ENCODE measurements around the gene COLQ.

The COLQ gene

DNA sequence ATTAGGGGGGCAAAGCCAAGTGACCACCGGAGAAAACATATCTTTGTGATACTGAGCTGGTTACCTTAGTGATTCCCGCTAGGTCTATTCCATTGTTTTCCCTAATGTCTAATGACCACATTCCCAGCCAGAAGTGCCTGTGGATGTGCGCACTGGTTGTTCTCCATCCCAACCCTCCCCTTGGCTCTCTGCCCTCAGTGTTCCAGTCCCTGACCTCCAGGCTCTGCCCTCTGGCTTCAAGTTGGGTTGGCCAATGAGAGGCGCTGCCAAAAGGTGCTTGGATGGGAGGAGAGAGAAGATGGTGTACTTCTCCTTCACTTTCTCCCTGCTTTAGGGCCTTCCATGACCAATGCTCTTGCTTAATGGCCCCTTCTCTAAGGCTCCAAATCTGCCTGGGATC, 2.4 kb downstream of the COLQ start:
- DNase-seq, result no peak

DNA sequence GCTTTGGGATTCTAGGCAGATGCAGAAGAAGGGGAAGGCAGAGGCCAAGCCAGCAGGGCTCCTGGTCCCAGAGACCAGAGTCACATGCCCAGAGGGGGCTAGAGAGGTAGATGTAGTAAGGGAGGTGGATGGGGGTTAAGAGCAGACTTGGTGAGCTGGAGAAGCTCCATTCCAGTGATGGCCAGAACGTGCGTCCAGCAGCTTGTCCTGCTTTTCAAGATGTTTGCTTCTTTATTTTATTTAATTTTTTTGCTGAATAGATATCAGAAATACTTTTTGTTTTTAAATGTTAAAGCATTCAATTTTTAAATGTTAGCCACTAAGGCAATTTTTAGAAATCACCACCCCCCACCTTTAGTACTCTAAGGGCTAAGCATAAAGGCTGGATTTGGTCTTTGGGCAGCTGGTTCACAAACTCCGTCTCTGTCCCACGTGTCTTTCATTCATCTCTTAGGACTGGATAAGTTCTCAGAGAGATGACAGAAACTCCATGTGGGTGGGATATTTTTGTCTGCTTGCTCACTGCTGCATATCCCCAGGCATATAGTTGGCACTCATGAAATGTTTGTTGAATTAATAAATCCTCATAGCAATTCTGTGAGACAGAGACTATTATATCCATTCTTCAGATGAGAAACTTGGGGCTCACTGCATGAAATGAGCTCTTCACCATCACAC, 6.7 kb downstream of the COLQ start:
- no peak for DNase-seq

DNA sequence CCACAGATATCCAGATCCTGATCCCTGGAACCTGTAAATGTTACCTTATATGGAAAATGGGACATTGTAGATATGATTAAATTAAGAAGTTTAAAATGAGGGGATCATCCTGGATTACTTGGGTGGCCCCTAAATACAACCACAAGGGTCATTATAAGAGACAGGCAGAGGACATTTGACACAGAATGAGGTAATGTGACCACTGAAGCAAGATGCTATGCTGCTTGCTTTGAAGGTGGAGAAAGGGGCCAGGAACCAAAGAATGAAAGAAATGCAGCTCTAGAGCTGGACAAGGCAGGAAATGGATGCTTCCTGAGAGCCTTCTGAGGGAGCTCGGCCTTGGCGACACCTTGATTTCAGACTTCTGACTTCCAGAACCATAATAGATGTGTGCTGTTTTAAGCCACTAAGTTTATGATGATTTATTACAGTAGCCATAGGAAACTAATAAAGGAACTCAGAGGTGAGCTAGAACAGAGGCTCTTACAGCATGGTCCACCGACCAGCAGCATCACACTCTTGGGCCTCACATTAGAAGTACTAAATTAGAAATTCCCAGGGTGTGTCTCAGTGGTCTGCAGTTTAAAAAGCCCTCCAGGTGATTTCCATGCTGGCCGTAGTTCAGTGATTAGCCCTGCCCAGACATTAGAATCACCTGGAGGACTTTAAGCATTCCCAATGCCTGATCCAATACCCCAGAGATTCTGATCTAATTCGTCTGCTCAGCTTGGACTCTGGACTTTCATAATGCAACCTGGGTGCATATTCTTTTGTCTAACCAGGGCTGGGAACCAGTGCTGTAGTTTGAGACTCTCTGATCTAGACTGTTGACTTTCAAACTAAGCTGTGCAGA, 7.5 kb downstream of the COLQ start:
- DNase-seq, result no peak

DNA sequence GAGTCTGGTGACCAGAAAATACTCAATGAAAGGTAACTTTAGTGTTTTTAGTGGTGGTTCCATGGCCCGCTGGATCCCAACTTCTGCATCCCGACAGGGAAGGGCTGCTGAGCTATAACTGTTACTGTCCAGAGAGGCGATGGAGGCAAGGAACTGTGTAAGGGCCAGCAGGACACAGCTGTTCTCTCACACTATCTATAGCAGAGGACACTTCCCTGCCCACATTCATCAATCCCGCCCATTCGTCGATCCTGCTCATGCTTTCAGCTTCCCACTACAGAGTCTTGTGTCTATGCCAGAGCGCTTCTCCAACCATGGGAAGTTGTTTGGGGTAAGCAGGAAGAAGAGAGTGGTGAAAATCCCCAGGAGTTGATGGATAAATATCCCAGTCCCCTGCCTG, 8.4 kb downstream of the COLQ start:
- DNase-seq, result no peak

DNA sequence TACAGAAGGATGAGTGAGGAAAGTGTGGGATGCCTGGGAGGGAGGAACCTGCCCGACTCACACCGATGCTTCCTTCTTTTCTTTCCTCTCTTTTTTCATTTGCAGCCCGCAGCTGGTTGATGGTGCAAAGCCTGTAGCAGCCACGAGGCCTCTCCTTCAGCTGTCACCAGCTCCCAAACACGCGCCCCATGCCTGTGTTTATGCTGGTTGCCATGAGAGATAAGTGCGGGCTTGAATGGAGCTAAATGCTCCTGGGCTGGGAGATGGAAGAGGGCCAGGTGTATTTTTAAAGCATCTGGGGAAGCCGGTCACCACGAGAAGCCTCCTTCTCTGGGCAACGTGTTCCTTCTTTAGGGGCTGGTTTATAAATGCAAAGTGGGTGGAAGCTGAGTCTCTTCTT, 9.3 kb downstream of the COLQ start:
- DNase-seq, result peak in 1 of 2 experiments; percentile 29

DNA sequence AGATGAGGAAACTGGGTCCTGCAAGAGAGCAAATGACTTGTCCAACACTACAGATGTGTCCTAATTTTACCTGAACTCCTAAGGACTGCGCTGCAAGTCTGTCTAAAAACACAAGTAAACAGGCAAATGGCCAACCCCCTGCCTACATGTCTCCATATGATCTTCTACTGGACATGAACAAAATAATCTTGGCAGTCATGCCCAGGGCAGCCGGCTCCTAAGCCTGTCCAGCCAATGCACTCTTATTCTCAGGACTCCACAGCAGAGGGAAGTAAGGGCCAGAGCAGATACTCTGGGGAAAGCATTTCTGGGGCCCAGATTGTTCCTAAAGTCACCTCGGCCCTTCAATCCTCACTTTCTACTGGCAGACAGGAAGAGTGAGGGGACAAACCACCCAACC, 10.3 kb downstream of the COLQ start:
- DNase-seq, result no peak

DNA sequence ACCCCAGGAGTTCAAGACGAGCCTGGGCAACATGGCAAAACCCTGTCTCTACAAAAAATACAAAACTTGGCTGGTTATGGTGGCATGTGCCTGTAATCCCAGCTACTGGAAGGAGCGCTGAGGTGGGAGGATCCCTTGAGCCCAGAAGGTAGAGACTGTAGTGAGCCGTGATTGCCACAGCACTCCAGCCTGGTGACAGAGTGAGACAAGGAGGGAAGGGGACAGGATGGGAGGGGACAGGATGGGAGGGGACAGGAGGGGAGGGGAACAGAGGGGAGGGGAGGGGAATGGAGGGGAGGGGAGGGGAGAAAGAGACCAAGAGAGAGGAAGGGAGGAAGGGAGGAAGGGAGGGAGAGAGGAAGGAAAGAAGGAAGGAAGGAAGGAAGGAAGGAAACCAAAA, 11.0 kb downstream of the COLQ start:
- no peak for DNase-seq

DNA sequence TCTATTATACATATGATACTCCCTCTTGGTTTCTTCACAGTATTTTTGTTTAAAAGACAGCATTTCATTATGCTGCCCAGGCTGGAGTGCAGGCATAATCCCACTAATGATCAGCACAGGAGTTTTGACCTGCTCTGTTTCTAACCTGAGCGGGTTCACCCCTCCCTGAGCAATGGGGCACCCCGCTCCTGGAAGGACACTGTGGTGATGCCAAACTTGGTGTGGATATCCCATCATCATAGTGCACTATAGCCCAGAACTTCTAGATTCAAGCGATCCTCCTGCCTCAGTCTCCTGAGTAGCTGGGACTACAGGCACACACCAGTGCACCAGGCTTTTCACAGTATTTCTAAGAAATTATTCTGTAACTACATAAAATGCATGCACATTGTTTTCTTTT, 14.9 kb downstream of the COLQ start:
- no peak for DNase-seq

DNA sequence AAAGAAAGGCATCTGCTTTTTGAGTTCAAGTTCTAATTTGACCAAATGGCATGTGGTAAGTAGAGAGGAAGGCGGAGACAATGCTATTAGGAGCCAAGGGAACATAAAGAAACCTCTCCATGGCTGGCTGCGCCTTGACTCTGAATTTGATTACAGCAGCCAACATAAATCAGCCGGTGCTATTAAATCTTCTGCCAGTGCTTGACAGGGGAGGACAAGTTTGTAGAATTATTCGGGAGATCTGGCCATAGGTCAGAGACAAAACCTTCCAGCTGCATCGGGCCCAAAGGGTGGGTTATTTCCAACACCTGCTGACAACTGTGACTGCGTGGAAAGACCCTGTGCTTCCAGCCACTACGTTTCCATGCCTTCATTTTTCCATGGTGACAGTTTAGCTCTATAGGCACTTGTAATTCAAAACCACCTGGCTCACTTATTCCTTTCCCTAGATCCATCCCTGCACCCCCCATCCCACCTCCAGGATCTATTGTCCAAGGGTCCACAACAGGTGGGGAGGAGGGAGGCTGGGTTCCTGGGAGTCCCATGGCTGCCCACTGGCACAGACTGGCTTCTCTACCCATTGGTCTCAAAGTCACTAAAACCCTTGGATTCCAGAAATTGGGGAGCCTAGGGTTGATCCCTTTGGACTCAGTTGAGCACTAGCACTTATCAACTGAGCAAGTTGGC, 15.9 kb downstream of the COLQ start:
- DNase-seq, result no peak

DNA sequence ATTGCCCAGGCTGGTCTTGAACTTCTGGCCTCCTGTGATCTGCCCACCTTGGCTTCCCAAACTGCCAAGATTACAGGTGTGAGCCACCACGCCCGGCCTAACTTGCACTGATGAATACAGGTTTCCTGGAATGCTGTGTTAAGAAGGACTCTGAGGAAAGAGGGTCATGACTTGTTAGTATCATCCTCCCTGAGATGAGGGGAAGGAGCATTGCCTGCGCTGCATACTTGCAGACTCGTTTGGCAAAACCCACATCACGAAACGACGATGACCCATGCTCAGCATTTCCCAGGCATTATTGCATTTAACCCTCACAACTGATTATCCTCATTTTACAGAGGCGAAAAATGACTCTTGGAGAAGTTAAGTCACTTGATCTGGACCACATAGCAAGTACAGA, 18.9 kb downstream of the COLQ start:
- no peak for DNase-seq

DNA sequence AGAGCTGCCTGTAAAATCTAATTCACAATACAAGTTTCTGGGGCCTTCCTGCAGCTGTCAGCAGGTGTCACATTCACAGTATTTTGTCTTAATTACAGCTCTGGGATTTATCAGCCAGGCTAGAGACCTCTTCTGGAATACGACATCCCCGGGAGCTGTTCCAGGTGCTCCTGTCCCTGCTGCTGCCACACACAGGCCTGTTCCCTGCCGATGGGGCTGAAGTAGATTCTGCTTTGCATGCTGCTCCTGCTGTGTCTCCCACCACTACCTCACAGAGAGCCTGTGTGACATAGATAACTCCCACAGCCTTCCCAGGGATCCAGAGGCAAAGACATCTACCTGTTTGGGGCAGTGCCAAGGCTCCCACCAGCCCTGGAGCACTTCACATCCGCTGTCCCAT, 20.4 kb downstream of the COLQ start:
- no peak for DNase-seq

DNA sequence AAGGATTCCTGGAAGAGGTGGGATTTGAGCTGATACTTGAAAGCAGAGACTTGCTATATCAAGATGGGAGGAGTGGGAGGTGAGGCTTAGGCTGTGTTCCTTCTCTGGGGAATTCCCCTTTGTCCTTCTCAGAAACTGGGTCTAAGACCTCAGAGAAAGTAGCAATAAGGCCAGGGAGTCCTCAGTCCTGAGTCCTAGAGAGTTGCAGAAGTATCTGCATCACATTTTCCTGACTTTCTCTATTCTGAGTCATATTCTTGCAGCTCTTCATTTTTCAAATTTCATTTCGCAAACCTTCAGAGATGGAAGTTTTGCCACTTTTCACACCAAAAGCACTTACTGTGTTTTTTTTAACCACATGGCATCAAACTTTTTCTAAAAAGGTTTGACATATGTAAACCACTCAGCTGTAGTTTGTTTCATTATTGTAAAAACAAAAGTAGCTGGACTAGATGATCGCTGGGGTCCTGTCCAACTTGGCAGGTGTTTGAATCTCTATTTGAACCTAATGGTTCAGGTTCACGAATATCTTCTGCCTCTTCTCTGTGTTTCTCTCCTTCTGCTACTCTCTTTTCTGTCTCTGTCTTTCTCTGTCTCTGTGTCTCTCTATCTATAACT, 21.3 kb downstream of the COLQ start:
- no peak for DNase-seq

DNA sequence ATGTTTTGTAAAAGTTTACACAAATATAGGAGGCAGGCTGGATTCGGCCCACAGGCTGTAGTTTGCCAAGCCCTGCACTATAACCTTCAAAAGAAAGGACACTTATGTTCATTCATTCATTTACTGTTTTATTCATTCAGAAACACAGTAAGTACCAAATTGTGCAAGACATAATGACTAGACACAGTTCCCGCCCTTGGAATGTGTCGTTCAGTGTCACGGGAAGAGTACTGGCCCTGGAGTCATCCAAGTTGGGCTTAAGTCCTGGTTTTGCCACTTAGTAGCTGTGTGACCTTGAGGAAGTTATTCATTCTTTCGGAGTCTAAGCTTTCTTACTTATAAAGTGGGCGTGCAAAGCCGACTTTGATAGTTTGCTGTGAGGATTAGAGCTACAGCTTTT, 22.0 kb downstream of the COLQ start:
- DNase-seq, result no peak

DNA sequence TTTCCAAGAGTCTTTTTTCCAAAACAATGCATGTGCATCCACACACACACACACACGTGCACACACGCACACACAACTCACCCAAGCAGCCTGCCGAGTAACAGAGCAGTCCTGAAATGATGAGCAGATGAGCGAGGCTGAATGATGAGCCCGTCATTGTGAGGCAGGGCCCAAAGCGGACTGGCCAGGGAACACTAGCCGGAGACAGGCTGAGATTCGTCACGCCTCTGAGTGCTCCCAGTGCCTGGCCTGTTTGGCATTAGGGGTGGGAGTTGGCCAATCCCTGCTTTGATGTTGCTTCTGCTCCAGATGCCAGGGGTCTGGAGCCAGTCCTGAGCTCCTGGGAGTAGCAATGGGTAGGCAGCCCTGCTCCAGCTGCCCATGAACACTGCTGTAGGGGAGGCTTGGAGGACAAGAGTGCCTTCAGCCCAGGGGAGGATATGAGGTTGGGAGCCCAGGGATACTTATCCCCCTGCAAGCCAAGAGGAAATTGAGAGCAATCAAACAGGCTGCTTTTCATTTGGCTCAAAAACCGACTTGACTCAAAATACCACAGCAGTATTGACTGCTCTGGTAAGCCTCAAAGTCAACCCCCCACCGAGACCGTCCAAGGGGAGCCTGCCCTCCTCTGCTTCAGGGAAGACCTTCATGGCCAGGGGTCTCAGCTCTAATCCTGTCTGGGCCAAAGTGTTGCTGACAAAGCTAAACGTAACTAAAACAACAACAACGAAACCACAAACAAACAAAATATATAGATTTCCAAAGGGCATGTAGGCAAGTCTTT, 22.9 kb downstream of the COLQ start:
- no peak for DNase-seq

DNA sequence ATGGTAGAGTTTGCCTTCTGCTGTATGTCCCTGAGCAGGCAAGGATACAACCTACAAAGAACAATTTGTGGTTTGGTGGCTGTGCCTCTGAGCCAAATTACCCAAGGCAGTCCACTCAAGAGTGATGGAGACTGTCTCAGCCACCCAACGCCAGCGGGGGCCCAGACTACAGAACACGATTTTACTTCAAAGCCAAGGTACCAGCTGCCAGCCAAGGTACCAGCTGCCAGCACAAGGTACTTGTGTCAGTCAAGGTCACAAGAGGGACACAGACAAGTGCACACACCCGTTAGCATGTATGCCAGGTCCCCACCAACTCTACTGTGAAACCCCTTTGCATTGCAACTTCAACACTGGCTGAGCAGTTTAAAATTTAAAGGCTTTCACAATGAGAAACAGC, 23.5 kb downstream of the COLQ start:
- no peak for DNase-seq

DNA sequence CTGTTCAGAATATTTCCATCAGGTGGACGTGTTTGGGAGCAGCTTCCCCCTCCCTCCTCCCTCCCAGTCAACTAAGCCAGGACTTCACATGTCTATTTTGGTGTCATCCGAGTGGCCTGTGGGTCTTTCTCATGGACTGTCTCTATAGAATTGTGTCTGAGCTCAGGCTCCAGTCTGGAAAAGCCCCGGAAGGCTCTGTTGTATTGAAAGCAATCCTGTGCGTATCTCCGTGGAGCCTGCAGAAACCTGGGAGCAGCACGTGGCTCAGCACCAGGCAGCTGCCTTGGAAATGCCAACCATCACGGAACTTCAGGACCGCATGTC, 25.2 kb downstream of the COLQ start:
- no peak for DNase-seq

DNA sequence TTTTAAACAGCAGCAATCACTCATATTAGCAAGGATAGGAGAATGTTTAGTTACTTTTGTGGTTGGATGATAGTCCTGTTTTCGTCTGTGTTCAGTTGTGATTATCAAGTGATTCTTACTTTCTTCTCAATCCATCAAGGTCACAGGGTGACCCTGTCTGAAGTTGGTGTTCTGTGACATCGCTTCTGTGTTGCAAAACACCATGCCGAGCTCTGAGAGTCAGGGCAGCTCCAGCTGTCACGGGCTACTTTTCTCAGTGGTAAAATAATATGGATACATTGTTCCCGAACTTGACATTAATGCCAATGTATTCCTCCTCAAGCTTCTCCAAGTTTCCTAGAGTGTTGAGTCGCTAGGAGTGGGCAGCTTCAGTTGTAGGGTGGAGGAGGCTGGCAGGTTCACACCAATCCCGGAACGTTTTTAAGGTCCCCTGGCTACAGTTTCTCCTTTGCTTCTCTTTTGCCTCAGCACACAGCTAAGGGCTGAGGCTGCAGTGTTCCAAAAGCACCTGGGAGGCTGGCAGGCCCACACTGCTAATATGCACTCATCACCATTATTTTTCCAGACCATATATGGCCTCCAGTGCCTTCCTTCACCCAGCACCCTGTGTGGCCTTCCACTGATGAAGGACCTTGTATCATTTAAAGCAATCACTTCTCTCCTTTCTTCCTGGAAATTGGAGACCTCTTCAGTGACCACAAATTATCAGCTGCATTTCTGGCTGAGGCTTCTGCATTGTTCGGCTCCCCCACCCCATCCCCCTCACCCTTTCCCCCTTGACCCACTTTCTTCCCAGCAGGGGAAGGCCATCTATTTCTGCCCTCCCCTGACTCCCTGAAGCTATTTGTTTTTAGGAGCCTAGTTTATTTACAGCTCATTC, 25.8 kb downstream of the COLQ start:
- no peak for DNase-seq

DNA sequence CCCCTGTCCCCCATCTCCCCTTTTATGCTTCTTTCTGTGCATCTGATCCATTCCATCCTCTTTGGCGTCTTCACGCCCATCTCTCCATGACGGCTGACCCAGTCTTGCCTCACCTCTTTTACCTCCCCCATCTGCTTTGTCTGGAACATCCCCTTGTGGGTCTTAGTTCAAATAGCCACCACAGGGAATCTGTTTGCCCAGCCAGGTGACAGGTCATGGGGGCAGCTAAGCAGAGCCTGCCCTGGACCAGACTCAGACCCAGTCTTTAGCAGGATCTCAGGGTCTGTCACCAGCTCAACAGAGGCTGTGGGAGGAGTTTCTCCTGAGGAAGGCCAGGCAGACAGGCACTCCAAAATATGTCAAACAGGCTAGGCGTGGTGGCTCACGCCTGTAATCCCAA, 28.1 kb downstream of the COLQ start:
- DNase-seq, result no peak

DNA sequence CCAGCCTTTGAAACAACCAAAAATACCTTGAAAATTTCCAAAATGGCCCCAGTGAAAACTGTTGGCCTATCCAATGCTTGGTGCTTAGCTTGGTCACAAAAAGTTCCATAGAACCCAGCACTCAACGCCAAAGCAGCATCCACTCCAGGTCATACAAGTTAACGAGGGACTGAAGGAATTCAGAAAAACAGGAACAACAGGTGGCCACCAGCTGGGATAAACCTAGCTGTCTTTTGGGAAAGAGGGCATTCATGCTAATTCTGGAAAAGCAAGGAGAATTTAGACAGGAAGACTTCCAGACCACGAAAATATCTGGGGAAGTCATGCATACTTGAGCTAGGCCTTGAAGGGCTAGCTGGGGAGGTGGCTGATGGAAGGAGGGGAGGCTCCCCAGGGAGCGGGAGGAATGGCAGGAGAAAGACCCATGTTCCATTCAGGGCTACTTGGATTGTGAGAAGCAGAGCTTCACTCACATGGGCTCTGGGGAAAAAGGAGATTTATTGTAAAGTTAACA, 28.6 kb downstream of the COLQ start:
- no peak for DNase-seq

DNA sequence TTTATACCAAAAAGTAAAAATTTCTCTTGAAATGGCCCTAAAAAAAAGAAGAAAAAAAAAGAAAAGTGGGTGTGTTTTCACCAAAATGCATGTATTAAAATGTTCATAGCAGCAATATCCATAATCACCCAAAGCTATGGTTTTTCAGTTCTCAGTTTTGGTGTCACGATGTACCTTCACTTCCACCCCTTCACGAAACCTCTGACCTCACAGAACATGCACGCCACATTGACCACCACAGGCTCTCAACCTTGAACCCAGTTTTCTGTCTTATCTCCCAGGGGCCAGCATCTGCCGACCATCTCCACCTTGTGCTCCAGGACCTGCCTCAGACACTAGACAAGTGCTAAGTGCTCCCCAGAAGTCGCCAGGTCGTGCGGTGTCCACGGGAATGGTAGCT, 30.4 kb downstream of the COLQ start:
- no peak for DNase-seq

DNA sequence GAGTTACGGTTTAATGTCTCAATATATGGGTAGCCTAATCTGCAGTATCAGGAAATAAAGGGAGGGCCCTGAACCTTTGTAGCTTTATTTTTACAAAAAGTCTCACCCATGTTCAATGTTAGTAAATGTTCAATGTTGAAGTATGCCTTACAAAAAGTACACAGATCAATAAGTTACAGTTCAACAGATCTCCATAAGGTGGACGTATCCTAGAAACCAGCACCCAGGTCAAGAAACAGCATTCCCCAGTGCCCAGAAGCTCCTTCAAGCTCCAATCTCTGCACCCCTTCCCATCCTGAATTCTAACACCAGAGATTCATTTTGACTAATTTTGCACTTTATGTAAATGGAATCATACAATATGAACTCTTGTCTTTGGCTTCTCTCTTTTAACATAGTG, 31.3 kb downstream of the COLQ start:
- DNase-seq, result no peak

DNA sequence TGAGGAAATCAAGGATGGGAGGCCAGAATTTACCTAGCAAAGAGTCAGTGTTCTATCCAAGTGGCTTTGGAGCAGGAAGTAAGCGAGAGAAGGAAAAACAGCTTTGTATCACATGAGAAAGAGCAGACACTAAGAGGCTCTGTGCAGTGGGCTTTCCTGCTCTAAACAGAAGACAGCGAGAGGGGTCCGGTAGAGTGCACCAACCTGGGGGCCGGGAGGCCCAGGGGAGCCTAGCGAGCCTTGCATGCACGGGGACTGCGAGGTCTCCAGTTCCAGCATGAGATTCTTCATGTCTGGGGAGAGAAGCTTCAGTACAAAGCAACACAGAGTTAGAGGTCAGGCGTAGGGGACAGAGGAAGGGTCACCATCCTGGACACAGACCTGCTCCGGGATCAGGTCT, 33.5 kb downstream of the COLQ start:
- no peak for DNase-seq
